ENCODE results near the gene SFPQ. TPM values are rescaled to one million over a fixed set of nuclear protein-coding genes. Genes with fewer than 3 reads are reported as not detected.
A peak's percentile ranks its signal among the peaks of the same experiment; 100 is the strongest.

The SFPQ gene
- total RNA-seq, 1 experiment from 2014 or later, result 573 TPM

- Mint-ChIP-seq H3K27me3 (ENCODE audit: low read depth) (no peaks in the 10 kb centered on the region; the same call in 1 of the 2 replicates), H3K4me1 (peaks cover 34% of the 10 kb centered on the region in 2 experiments), H3K36me3 (ENCODE audit: insufficient read depth in 1 of 3, low read depth in 3 of 3) (peaks cover 62 to 92% (median 85%) of the 10 kb centered on the region in 3 experiments; a peak in 6 of 7 replicates), H3K27ac (peak overlapping the region in 1 of 3 experiments; percentile 96; a peak in 1 of 7 replicates), H3K9me3 (no peaks in the 10 kb centered on the region), H3K4me3 (no peak overlapping the region)
- Histone ChIP-seq H2BK12ac (ENCODE audit: insufficient read length, low read depth, low read length) (no peak overlapping the region), H3K27me3 (ENCODE audit: insufficient read depth, low read length) (no peaks in the 10 kb centered on the region), H4K8ac (replicated peaks; ENCODE audit: insufficient read length, low read depth, low read length) (no peak overlapping the region), H3K4me1 (ENCODE audit: insufficient read depth, low read length) (no peaks in the 10 kb centered on the region), H3K79me2 (ENCODE audit: insufficient read depth, low read length) (peaks cover 5% of the 10 kb centered on the region), H2AFZ (ENCODE audit: low read length) (no peak overlapping the region), H4K20me1 (ENCODE audit: control insufficient read depth, insufficient read depth, insufficient read length) (no peaks in the 10 kb centered on the region), H2BK15ac (ENCODE audit: low read depth, low read length) (no peak overlapping the region), H2BK5ac (ENCODE audit: insufficient read length, low read length) (no peak overlapping the region), H2AK5ac (ENCODE audit: insufficient read length, low read length) (no peak overlapping the region), H3K4me2 (ENCODE audit: insufficient read depth, insufficient read length, low read length) (no peak overlapping the region), H2BK20ac (ENCODE audit: low read depth, low read length, poor library complexity, severe bottlenecking) (no peak overlapping the region), H2BK120ac (ENCODE audit: low read depth, low read length, poor library complexity, severe bottlenecking) (no peak overlapping the region), H3K79me1 (ENCODE audit: insufficient read depth, low read depth, low read length, poor library complexity, severe bottlenecking) (no peaks in the 10 kb centered on the region), H3T11ph (ENCODE audit: low read length) (no peak overlapping the region), H3K9ac (ENCODE audit: extremely low read depth, insufficient read length, low read length) (no peak overlapping the region), H3K14ac (ENCODE audit: insufficient read depth, low read length) (no peak overlapping the region), H3K27ac (ENCODE audit: insufficient read length, low read depth, low read length) (no peak overlapping the region), H3K9me3 (ENCODE audit: control insufficient read depth, low read depth, low read length) (no peaks in the 10 kb centered on the region), H4K5ac (ENCODE audit: insufficient read length, low read depth, low read length) (no peak overlapping the region), H3K18ac (ENCODE audit: insufficient read length, low read depth, low read length) (no peak overlapping the region), H3K4ac (ENCODE audit: low read depth, low read length) (no peak overlapping the region), H3K56ac (ENCODE audit: insufficient read length, low read depth, low read length) (no peak overlapping the region), H4K91ac (ENCODE audit: insufficient read length, low read depth, low read length) (no peak overlapping the region), H3K23me2 (ENCODE audit: insufficient read length, low read depth, low read length, poor library complexity, severe bottlenecking) (no peaks in the 10 kb centered on the region), H3K23ac (ENCODE audit: insufficient read length, low read depth, low read length) (no peak overlapping the region)
- WGBS (ENCODE audit: extremely low coverage, insufficient read length, low lambda C conversion rate), result no CpG with 5 or more reads among the region's 2 CpGs
- no peak for DNase-seq
- TF ChIP-seq CTCF (conservative IDR thresholded peaks at IDR 0.05), result no peak
Measured at GRCh38 chr1:35178874-35179380, 14.0 kb downstream of the SFPQ start.

All from H9 (cell line).